Mononuclear cell (primary cell): Measurements from ENCODE around the gene PARP12. TPM values are rescaled to one million over a fixed set of nuclear protein-coding genes. Genes with fewer than 3 reads are reported as not detected.

Experiments
- H3K27me3 ChIP-seq: 2 replicates; pipeline ENCODE4 v1.6.0; 2011; ENCODE audit warnings: low read length, control low read depth; ENCODE audit not compliant: insufficient read depth
- H3K4me1 ChIP-seq: 2 replicates; pipeline ENCODE4 v1.5.1; 2011; ENCODE audit warnings: mild to moderate bottlenecking, low read length, control low read depth; ENCODE audit not compliant: insufficient read depth
- H3K4me3 ChIP-seq: 2 replicates; pipeline ENCODE4 v1.5.1; 2011; ENCODE audit warnings: mild to moderate bottlenecking, low read length, moderate library complexity
- H3K9me3 ChIP-seq: 2 replicates; pipeline ENCODE4 v1.5.1; 2011; ENCODE audit warnings: low read depth, mild to moderate bottlenecking, control low read depth, low read length
- total RNA-seq: library from RNA; depleted of rRNA; stranded (reverse); fragments of >200 nt; gene quantifications from one replicate; pipeline ENCODE4 v1.2.3, GENCODE V29; 2012

PARP12 gene
- total RNA-seq, 1 donor: 70.6 TPM

GRCh38 chr7:140068033-140068432, 5.3 kb upstream of the PARP12 start:
- Histone ChIP-seq H3K27me3 (no peaks in the 10 kb centered on the region), H3K4me1 (peaks cover 7% of the 10 kb centered on the region), H3K9me3 (peaks cover 19% of the 10 kb centered on the region), H3K4me3 (no peak overlapping the region)

GRCh38 chr7:140067052-140067451, 4.3 kb upstream of the PARP12 start:
- no peaks in the 10 kb centered on the region for H3K27me3 ChIP-seq
- H3K4me3 ChIP-seq: no peak overlapping the region
- H3K4me1 ChIP-seq: peaks cover 9% of the 10 kb centered on the region
- peaks cover 19% of the 10 kb centered on the region for H3K9me3 ChIP-seq

GRCh38 chr7:140062118-140062527, 628 bp downstream of the PARP12 start:
- H3K4me1 ChIP-seq: peaks cover 53% of the 10 kb centered on the region
- no peaks in the 10 kb centered on the region for H3K27me3 ChIP-seq
- H3K4me3 ChIP-seq: peak overlapping the region; percentile 81
- H3K9me3 ChIP-seq: peaks cover 13% of the 10 kb centered on the region

- peak overlapping the region; percentile 81 for H3K4me3 ChIP-seq
- peaks cover 53% of the 10 kb centered on the region for H3K4me1 ChIP-seq
- no peaks in the 10 kb centered on the region for H3K27me3 ChIP-seq
- H3K9me3 ChIP-seq: peaks cover 7% of the 10 kb centered on the region
Measured at GRCh38 chr7:140061607-140061930, 1.2 kb downstream of the PARP12 start.

GRCh38 chr7:140060788-140061606, 1.8 kb downstream of the PARP12 start:
- peaks cover 1% of the 10 kb centered on the region for H3K9me3 ChIP-seq
- no peaks in the 10 kb centered on the region for H3K27me3 ChIP-seq
- peak overlapping the region; percentile 81 for H3K4me3 ChIP-seq
- H3K4me1 ChIP-seq: peaks cover 53% of the 10 kb centered on the region

GRCh38 chr7:140060243-140060630, 2.5 kb downstream of the PARP12 start:
- H3K27me3 ChIP-seq: no peaks in the 10 kb centered on the region
- H3K4me3 ChIP-seq: no peak overlapping the region
- peaks cover 53% of the 10 kb centered on the region for H3K4me1 ChIP-seq
- no peaks in the 10 kb centered on the region for H3K9me3 ChIP-seq

GRCh38 chr7:140059273-140060242, 3.2 kb downstream of the PARP12 start:
- Histone ChIP-seq H3K4me1 (peaks cover 57% of the 10 kb centered on the region), H3K4me3 (no peak overlapping the region), H3K9me3 (no peaks in the 10 kb centered on the region), H3K27me3 (no peaks in the 10 kb centered on the region)

DNA sequence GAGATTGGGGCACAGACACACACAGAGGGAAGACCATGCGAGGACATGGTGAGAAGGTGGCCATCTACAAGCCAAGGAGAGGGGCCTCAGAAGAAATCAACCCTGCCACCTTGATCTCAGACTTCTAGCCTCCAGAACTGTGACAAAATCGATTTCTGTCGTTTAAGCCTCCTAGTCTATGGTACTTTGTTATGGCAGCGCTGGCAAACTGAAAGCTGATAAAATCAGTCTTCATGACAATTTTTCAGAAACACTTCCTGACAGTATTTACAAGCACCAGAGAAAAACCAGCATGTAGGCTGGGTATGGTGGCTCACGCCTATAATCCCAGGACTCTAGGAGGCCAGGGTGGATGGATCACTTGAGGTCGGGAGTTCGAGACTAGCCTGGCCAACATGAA, 4.2 kb downstream of the PARP12 start:
- Histone ChIP-seq H3K27me3 (no peaks in the 10 kb centered on the region), H3K4me3 (no peak overlapping the region), H3K4me1 (peaks cover 63% of the 10 kb centered on the region), H3K9me3 (no peaks in the 10 kb centered on the region)

DNA sequence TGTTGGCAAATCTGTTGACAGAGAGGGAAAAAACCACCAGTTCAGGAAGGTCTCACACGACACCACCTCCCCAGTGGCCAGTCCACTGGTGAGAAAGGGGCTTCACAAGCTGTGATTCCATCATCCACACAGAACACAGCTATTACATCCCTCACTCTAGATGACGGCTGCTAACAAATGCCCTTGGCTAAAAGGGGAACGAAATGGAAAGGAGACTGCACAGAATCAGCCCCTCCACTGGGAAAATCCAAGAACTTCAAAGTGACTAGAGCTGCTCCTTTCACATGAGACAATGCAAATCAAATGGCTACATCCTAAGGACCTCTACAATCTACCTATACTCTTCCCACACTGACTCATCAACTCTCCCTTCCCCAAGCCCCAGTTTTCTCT, 5.6 kb downstream of the PARP12 start:
- peaks cover 56% of the 10 kb centered on the region for H3K4me1 ChIP-seq

GRCh38 chr7:140056431-140057142, 6.2 kb downstream of the PARP12 start:
- H3K27me3 ChIP-seq: no peaks in the 10 kb centered on the region
- H3K9me3 ChIP-seq: no peaks in the 10 kb centered on the region
- H3K4me3 ChIP-seq: no peak overlapping the region
- H3K4me1 ChIP-seq: peaks cover 54% of the 10 kb centered on the region

More for the DNA sequence above, 5.6 kb downstream of the PARP12 start:
- Histone ChIP-seq H3K27me3 (no peaks in the 10 kb centered on the region), H3K9me3 (no peaks in the 10 kb centered on the region), H3K4me3 (no peak overlapping the region)

- Histone ChIP-seq H3K9me3 (no peaks in the 10 kb centered on the region), H3K4me1 (peaks cover 48% of the 10 kb centered on the region), H3K4me3 (no peak overlapping the region), H3K27me3 (no peaks in the 10 kb centered on the region)
Measured at GRCh38 chr7:140055833-140056232, 6.9 kb downstream of the PARP12 start.

DNA sequence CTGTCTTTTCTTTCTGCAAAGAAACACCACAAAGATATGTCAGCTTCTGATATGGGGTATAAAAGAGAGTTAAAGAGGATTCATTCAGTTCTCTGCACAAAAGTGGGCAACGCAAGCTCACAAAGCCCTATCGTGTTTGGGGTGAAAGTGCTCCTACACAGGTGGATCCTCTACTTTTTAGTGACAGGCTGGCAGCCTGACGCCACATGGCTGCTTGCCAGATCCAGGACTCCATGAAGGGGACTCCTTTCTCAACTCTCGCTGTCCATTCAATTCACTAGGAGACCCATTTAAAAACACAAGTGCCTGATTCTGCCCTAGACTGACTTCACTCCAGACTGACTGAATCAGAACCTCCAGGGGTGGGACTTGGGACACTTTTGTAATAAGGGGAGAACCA, 8.0 kb downstream of the PARP12 start:
- Histone ChIP-seq H3K4me1 (peaks cover 37% of the 10 kb centered on the region), H3K9me3 (no peaks in the 10 kb centered on the region), H3K4me3 (no peak overlapping the region), H3K27me3 (no peaks in the 10 kb centered on the region)

- Histone ChIP-seq H3K4me3 (no peak overlapping the region), H3K9me3 (no peaks in the 10 kb centered on the region), H3K27me3 (no peaks in the 10 kb centered on the region), H3K4me1 (peaks cover 34% of the 10 kb centered on the region)
Measured at GRCh38 chr7:140053812-140054539, 8.8 kb downstream of the PARP12 start.

DNA sequence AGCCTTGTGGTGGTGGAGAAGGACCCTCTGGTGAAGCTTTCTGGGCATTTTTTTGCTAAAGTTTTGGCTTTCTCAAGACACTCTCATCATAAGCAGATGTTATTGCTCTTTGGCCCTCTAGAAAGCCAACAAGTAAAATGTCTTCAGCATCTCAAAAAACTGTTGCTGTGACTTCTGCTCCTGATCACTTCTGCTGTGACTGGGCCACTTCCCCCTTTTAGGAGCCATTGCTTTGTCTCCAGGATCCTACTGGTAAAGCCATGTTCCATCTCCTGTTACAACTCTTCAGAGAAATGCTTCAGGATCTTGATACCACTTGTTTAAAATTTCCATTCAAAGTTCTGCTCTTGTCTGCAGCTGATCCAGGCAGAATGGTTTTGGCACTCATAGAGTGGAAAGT, 10.9 kb downstream of the PARP12 start:
- Histone ChIP-seq H3K9me3 (no peaks in the 10 kb centered on the region), H3K4me3 (no peak overlapping the region), H3K4me1 (peaks cover 21% of the 10 kb centered on the region), H3K27me3 (no peaks in the 10 kb centered on the region)
